ENCODE data around the gene NUP214. TPM values are rescaled to one million over a fixed set of nuclear protein-coding genes. Genes with fewer than 3 reads are reported as not detected.

The NUP214 gene
- total and polyA plus RNA-seq, 4 donors = 23.5 to 60.7 (median 37.8) TPM

DNA sequence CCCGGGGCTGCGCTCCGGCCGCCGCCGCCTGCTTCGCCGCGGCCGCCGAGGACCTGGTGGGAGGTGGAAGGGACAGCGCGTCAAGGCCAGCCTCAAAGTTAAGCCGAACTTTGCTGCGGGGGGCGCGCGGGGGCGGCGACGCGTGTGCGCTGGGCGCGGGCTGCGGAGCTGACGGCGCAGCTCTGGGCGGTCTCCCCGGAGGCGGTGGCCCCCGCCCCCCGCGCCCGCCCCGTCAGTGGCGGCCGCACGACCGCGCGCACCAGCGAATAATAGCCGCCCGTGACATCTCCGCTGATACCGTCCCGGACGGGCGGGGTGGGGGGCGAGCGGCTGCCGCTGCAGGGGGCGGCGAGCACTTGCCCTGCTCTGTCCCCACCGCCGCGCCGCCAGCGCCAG is 151.5 kb downstream of the NUP214 start:
- H3K27ac ChIP-seq (ENCODE audit: low read depth in 1 of 2, low read length in 1 of 2) = peak overlapping the region; percentile 78 to 95
- TF ChIP-seq, protein P1, sequence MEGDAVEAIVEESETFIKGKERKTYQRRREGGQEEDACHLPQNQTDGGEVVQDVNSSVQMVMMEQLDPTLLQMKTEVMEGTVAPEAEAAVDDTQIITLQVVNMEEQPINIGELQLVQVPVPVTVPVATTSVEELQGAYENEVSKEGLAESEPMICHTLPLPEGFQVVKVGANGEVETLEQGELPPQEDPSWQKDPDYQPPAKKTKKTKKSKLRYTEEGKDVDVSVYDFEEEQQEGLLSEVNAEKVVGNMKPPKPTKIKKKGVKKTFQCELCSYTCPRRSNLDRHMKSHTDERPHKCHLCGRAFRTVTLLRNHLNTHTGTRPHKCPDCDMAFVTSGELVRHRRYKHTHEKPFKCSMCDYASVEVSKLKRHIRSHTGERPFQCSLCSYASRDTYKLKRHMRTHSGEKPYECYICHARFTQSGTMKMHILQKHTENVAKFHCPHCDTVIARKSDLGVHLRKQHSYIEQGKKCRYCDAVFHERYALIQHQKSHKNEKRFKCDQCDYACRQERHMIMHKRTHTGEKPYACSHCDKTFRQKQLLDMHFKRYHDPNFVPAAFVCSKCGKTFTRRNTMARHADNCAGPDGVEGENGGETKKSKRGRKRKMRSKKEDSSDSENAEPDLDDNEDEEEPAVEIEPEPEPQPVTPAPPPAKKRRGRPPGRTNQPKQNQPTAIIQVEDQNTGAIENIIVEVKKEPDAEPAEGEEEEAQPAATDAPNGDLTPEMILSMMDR (IDR thresholded peaks at IDR 0.05; ENCODE audit: control extremely low read depth, extremely low read depth) = no peak
- H3K9me3 ChIP-seq (ENCODE audit: control insufficient read depth in 4 of 4, insufficient read depth in 3 of 4, low read length in 3 of 4) = no peaks in the 10 kb centered on the region
- 0 to 1% methylated on average over 39 to 60 of the region's 60 CpGs for WGBS, 2 donors
- peaks cover 0 to 43% (median 21%) of the 10 kb centered on the region in 3 donors for H3K27me3 ChIP-seq (ENCODE audit: control insufficient read depth in 3 of 3, insufficient read depth in 3 of 3, low read length in 2 of 3)
- no peak for ATAC-seq (ENCODE audit: insufficient read depth, low FRiP score)
- H3K4me1 ChIP-seq (ENCODE audit: control insufficient read depth in 5 of 5, insufficient read depth in 5 of 5, low read length in 5 of 5) = peaks cover 0 to 7% (median 4%) of the 10 kb centered on the region in 5 donors
- H3K9ac ChIP-seq (ENCODE audit: insufficient read depth in 1 of 2, low read length in 2 of 2) = no peak overlapping the region
- peak overlapping the region; percentile 51 for H3K4me3 ChIP-seq
- H3K36me3 ChIP-seq (ENCODE audit: control insufficient read depth in 4 of 4, insufficient read depth in 4 of 4, low read length in 4 of 4) = no peaks in the 10 kb centered on the region
- no peak for DNase-seq

DNA sequence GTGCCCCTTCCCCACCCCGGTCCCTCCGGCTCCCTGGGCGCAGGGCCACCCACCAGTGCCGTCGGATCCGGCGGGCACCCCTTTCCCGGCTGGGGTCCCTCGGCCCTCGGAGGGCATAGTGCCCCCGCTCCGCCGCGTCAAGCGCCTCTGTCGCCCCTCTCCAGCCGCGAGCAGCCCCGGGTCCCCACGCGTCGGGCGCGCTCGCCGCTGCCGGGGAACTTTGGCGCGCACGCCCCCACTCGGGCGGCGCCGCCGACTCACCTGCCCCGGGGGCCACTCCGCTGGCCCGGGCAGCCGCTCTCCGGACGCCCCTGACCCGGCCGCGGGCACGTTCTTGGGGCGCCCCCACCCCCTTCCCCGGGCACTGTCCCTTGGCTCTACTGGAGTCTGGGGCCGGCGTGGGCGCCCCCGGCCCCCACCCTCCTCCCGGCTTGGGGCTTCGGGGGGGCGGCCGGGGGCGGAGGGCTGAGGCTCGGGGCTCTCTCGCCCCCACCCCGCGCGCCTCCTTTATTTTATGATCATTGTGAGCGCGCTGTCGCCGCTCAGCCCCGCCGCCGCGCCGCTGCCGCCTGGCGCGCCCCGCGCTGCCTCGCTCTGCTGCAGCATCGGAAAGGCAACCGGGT is 152.0 kb downstream of the NUP214 start:
- Histone ChIP-seq H3K4me1 (ENCODE audit: control insufficient read depth in 5 of 5, insufficient read depth in 5 of 5, low read length in 5 of 5) (peaks cover 0 to 7% (median under 1%) of the 10 kb centered on the region in 5 donors), H3K9ac (ENCODE audit: insufficient read depth in 1 of 2, low read length in 2 of 2) (no peak overlapping the region), H3K36me3 (ENCODE audit: control insufficient read depth in 4 of 4, insufficient read depth in 4 of 4, low read length in 4 of 4) (no peaks in the 10 kb centered on the region), H3K27ac (ENCODE audit: low read depth in 1 of 2, low read length in 1 of 2) (peak overlapping the region; percentile 67 to 95), H3K9me3 (ENCODE audit: control insufficient read depth in 4 of 4, insufficient read depth in 3 of 4, low read length in 3 of 4) (no peaks in the 10 kb centered on the region), H3K27me3 (ENCODE audit: control insufficient read depth in 3 of 3, insufficient read depth in 3 of 3, low read length in 2 of 3) (peaks cover 0 to 48% (median 26%) of the 10 kb centered on the region in 3 donors), H3K4me3 (peak overlapping the region; percentile 51)
- TF ChIP-seq, protein P1 (IDR thresholded peaks at IDR 0.05; ENCODE audit: control extremely low read depth, extremely low read depth) = no peak
- 0 to 1% methylated on average over 32 to 78 of the region's 78 CpGs for WGBS, 2 donors
- ATAC-seq (ENCODE audit: insufficient read depth, low FRiP score) = no peak
- no peak for DNase-seq

GRCh38 chr9:131277910-131278701 is 152.7 kb downstream of the NUP214 start:
- Histone ChIP-seq H3K36me3 (ENCODE audit: control insufficient read depth in 4 of 4, insufficient read depth in 4 of 4, low read length in 4 of 4) (no peaks in the 10 kb centered on the region), H3K27me3 (ENCODE audit: control insufficient read depth in 3 of 3, insufficient read depth in 3 of 3, low read length in 2 of 3) (peaks cover 0 to 49% (median 27%) of the 10 kb centered on the region in 3 donors), H3K4me3 (peak overlapping the region; percentile 51), H3K27ac (ENCODE audit: low read depth in 1 of 2, low read length in 1 of 2) (peak overlapping the region in 1 of 2 donors; percentile 95), H3K9ac (ENCODE audit: insufficient read depth in 1 of 2, low read length in 2 of 2) (no peak overlapping the region), H3K4me1 (ENCODE audit: control insufficient read depth in 5 of 5, insufficient read depth in 5 of 5, low read length in 5 of 5) (peaks cover 0 to 8% (median 4%) of the 10 kb centered on the region in 5 donors), H3K9me3 (ENCODE audit: control insufficient read depth in 4 of 4, insufficient read depth in 3 of 4, low read length in 3 of 4) (no peaks in the 10 kb centered on the region)
- WGBS, 2 donors = 8 to 14% methylated on average over 36 to 59 of the region's 59 CpGs
- ATAC-seq (ENCODE audit: insufficient read depth, low FRiP score) (peak; percentile 35), DNase-seq (peak; percentile 88 to 91 (median 89))
- TF ChIP-seq, protein P1 (IDR thresholded peaks at IDR 0.05; ENCODE audit: control extremely low read depth, extremely low read depth) = no peak

Measured in lung (tissue), 12 donors.